ENCODE data around the gene GLO1.

Gene GLO1

DNA sequence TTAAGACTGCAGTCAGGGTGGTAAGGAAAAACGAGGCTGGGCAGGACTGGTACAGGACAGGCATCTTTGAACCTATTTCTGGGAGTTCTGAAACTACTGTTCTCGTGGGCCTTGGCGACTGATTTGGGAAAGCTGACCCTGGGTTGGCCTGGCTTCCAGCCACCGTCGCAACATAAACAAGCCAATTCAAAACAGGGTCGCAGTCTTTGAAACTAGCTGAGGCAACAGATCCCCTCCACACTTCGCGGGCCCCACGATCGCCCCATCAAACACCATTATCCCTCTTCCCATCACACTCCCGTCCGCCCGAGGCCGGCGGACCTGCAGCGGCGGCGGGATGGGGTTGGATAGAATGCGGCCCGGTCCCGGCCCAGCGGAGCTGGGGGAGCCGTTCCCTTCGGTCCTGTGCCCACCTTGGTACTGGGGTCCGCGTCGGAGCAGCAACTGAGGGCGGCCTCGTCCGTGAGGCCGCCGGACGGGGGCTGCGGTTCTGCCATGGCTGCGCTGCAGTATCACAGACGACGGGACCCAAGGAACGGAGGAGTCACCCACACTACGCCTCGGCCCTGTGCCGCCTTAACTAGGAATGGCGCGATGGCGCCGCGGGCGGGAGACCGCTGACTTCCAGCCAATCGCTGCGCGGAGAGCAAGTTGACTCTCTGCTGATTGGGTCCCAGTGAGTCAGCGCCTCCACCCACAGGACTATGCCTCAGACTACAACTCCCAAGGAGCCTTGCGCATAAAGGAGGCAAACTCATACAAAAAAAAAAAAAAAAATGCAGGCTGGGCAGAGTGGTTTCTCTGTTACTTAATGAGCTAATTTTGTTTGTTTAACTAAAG lies at the start of gene GLO1:
TSS of gene GLO1 (minus strand) at position 588 of the 840 bp plus-strand sequence. CDS start at position 497, 91 bp downstream.
- DNase-seq = peak; percentile 66 to 99 (median 96)

DNA sequence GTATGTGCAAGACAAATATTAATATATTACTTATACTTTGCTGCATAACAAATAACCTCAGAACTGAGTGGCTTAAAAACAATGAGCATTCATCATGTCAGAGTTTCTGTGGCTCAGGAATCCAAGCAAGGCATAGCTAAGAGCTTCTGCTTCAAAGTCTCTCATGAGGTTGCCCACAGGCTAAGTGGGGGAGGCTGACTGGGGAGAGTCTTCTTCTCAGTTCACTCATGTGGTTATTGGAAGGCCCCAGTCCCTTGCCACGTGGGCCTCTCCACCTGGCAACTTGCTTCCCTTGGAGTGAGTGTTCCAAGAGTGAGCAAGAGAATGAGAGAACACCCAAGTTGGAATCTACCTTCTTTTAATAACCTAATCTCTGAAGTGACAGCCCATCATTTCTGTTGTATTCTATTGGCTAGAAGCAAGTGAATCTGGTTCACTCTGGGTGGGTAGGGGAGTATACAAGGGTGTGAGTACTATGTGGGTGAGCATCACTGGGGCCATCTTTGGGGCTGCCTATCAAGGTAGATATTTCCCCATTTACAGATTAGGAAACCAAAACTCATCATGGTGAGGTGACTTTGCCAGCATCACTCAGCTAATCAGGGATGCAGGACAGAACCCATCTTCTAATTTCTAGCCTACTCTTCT lies 48.1 kb upstream of the GLO1 start:
- DNase-seq = no peak

DNA sequence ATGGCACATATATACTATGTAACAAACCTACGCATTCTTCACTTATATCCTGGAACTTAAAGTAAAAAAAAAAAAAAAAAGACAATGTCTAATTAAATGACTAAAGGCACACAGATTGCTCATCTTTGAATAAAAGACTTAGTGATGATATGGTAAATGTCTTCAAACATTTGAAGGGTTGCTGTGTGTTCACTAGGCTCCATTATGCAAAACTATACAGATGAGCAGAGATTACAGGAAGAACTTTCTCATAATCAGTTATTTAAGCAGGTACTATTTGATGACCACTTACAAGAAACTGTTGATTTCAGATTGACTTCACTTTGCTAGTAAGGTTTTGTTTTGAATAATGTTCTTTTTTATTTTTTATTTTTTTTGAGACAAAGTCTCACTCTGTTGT lies 46.5 kb upstream of the GLO1 start:
- no peak for DNase-seq

DNA sequence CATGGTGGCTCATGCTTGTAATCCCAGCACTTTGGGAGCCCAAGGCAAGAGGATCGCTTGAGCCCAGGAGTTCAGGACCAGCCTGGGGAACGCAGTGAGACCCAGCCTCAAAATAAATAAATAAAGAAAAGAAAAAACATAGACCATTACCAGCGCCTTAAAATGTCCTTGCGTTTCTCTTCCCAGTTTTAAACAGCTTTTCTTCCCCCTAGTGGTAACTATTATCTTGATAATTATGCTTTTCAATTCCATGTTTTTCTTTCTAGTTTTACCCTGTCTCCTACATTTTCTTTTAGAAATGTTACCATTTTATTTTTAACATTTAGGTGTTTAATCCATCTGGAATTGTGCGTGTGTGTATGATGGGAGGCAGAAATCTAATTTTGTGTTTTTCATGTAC lies 36.6 kb upstream of the GLO1 start:
- no peak for DNase-seq

DNA sequence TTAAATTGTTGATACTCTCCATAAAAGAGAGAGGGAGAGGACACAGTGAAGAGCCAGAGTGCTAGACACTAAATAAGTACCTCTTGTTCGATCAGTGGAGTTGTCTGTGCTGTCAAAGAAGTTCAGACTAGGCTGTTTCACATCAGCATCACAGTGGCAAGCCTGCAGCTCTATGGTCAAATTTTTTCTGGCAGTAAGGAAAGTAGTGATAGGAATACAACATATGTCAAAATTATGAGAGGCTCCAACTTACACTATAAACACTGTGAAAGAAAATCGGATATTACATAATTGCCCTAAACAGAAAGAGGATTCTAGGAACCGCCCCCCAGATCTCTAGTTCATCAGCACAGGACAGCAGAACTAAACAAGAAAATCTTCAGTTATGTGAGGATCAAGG lies 35.3 kb upstream of the GLO1 start:
- no peak for DNase-seq

DNA sequence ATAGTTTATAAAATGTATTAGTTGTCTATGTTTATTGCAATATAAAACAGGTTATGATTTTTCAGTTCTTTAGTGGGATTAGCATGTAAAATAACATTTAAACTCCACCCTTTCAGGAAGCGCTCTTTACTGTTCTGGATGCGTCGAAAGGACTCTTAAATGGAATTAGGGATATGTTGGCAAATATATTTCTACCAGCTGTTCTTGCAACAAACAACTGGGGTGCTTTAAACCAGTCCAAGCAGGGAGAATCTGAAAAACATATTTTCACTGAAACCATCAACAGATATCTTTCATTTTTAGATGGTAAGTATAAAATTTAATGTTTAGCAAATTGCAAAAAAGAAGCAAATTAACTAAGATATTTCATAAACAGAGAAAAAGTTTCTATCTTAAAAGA lies 34.0 kb upstream of the GLO1 start:
- no peak for DNase-seq

DNA sequence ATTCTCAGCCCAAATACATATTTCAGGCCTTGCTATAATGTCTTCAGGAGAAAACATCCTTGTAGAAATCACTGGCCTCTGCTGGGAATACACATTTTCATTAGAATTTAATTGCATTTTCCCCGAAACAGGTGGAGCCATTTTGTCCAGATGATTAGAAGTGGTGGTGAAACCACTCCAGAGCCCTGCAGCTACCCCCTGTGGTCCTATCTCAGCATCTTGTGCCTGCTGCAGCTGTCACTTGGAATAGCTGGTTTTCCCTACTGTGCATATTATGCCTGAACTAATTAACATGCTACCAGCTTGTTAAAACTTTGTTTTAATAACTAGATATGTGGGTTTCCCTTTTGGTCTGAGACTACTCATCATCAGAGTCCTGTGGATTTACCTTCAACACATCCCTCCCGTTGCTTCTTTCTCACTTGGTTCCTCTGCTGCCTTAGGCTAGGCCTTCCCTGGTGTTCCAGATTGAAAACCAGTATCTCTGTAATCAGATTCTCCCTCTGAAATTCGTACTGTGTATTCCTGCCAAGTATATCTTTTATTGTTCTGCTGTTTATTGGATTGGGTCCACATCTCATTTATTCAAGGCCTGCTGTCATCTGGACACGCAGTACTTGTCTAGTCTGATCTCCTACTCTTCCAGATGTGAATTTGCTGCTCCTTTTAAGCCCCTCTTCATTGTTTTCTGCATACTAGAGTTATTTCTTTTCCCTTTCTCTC lies 27.4 kb upstream of the GLO1 start:
- DNase-seq = no peak

DNA sequence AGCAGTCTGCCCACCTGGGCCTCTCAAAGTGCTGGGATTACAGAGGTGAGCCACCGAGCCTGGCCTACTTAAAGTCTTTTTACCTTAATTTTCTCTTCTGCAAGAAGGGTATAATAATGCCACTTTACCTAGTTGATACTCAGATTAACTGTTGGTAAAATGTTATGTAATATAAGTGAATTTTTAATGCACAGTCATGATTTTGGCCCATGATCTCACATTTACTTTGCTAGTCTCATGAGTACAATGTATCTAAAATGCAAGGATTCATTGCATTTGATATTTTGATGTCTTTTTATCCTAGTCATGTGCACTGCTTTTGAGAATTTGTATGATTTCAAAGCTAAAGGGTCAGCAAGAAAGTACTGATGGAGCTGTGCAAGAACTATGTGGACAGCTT lies 25.3 kb upstream of the GLO1 start:
- no peak for DNase-seq

DNA sequence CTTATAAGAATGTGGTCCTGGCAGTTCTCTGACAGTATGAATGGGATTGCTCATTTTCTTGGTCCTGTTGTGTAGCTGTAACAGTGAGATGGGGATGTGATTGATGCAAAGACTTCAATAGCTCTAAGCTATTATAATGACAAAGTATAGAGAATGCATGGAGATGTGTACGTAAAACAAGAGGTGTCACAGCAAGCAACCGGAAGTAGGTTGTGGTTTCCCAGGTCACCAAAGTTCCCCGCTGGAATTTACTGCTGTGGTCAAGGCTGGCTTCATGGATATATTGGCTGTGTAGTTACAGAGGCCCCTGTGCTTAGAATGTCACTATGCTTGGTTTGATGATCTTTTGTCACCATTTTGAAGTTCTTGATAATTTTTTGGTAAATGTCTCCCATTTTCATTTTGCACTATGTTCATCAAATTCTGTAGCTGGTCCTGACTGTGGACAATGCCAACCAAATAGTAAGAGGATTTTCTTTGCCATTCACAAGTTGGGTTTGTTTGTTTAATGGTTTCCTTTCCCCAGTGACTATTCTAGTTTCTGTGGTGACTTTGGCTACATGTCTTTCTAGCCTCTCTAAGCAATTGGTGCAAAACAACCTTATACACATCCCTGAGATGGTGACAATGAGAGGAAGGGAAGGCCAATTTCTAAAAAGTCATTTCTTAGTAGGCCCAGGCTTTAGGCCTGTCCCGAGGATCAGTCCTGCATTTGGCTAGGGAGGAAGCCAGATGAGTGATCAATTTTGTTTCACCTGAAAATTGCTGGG lies 22.7 kb upstream of the GLO1 start:
- DNase-seq = no peak

DNA sequence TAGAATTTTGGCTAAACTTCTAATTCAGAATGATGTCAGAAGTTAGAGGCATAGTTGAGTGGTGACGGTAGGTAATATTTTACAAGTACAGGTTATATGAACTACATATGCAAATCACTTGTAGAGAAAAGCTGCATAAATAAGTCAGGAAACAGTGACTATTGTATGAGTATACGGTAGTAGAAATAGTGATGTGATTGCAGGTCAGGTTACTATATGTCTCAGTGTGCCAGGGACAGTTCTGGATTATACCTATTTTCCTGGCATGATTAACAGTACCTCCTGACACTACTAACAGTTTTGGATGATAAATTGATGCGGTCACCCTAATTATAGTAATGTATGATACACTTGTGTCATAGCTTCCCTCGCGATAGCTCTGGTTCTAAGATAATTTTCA lies 21.4 kb upstream of the GLO1 start:
- no peak for DNase-seq

DNA sequence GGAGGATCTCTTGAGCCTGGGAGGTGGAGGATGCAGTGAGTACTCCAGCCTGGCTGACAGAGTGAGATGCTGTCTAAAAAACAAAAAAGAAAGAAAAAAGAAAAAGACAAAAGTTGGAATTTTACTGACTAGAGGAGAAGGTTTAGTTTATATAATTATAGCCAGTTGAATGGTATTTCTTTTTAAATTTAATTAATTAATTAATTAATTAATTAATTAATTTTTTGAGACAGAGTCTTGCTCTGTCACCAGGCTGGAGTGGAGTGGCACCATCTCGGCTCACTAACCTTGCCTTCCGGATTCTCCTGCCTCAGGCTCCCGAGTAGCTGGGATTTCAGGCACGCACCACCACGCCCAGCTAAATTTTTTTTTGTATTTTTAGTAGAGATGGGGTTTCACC lies 20.8 kb upstream of the GLO1 start:
- no peak for DNase-seq

DNA sequence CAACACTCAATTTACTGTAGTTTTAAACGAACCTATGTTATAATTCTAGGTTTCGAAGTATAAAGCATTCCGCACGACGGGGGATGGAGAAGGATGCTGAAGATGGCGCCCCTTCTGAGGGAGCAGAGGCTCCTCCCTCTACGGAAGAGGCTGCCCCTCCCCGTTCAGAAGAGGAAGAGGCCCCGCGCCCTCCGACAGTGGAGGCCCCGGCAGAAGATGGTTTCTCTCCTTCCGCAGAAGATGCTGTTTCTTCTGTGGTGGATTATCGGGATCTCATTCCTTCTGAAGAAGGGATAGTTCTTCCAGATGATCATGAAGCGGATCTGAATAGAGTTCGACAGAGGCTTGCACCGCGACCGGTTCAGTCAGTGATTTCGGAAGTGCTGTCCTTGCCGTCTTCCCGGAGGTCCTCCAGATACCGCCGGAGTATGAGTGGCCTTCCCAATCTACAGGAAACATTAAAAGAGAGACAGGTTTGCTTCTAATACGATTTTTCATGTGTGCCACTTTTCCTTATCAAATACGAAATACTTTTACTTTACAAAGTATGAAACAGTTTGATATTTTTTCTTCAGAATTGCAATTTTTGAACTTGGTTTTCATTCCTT lies 19.9 kb upstream of the GLO1 start:
- no peak for DNase-seq

DNA sequence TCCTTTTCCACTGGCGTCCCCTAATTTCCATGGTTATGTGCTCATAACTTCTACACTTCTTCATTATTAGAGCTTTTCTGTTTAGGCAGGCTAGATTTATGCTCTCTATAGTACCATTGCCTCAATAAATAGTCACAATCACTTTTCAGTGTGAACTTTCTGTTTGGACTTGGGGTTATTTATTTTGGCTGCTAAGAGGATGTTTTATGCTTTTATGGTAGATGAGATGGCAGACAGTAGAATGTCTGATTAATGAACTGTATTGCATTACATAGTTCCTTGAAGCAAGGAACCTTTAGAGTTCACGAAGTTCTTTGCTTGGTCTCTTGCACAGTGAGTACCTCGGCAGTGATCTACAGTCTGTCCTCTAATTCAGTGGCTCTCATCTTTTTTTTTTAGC lies 19.1 kb upstream of the GLO1 start:
- no peak for DNase-seq

DNA sequence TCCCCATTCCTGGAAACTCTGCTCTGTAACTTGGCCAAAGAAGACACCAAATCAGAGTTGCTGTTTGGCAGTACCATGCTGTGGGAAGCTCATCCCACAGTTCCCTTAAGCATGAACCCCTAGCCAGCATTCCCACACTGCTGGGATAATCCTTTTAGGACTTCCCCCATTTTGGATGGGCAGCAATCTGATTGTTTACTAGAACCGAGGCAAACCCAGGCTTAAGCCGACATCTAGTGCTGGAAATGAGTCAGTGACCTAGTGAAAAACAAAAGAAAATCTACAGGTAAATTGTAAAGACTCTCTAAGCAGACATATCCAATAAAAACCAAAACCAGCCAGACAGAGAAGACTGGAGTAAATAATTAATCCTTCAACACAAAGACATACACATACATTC lies 17.4 kb upstream of the GLO1 start:
- no peak for DNase-seq

DNA sequence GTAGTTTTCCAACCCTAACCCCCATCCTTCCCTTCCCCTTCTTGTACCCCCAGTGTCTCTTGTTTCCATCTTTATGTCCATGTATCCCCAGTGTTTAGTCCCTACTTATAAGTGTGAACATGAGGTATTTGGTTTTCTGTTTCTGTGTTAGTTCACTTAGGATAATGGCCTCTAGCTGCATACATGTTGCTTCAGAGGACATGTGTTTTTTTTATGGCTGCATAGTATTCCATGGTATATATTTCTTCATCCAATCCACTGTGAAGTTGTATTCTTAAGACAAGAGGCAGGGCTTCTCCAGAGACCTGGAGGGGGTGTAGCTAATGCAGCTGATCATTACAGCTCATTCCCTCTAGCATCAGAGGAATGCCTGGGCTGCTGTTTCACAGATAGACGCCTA lies 16.4 kb upstream of the GLO1 start:
- DNase-seq = no peak

DNA sequence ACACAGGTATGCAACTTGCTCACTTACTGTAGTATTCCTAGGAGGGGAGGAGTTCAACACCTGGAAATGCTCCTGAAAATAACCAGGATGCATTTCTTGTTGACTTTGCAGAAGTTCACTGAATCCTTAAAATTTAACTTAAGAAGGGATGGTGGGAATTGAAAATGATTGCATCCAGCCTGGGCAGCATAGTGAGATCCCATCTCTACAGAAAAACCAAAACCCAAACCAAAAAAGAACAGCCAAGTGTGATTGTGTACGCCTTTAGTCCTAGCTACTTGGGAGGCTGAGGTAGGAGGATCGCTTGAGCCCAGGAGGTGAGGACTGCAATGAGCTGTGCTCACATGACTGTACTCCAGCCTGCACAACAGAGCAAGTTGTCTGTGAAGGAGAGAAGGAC lies 13.9 kb upstream of the GLO1 start:
- DNase-seq = no peak

DNA sequence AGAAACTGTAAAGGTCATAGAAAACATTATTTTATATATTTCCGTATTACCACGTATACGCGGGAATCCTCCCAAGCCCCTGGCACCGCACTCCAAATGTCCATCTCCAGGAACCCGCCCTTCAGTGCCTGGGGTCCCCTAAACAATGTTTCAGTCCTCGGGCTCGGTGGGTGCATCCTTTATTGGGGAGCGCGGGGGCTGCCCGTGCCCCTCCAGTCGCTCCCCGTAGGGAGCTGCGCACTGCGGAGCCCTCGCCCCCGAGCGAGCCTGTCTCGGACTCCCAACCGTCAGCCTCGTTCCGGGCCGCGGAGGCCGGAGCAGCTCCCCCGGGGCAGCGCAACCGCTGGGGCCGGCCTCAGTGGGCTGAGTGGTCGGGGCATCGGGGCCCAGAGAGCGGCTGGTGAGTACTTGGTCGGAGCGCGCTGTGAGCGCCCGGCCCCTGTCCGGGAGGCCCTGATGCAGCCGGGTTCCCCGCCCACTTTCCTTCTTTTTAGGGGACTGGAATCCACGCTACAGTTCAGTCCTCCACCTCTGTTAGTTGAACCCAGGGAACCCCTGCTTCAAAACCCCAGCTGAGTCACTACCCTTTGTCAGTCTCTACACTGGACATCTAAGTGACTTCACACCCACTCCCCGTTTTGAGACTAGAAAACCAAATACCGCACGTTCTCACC lies 12.2 kb upstream of the GLO1 start, which contains the start of gene DNAH8:
TSS of gene DNAH8 (plus strand) at position 296 of the 674 bp plus-strand sequence. CDS start 7,499 bp downstream, outside the sequence.
- DNase-seq = no peak

DNA sequence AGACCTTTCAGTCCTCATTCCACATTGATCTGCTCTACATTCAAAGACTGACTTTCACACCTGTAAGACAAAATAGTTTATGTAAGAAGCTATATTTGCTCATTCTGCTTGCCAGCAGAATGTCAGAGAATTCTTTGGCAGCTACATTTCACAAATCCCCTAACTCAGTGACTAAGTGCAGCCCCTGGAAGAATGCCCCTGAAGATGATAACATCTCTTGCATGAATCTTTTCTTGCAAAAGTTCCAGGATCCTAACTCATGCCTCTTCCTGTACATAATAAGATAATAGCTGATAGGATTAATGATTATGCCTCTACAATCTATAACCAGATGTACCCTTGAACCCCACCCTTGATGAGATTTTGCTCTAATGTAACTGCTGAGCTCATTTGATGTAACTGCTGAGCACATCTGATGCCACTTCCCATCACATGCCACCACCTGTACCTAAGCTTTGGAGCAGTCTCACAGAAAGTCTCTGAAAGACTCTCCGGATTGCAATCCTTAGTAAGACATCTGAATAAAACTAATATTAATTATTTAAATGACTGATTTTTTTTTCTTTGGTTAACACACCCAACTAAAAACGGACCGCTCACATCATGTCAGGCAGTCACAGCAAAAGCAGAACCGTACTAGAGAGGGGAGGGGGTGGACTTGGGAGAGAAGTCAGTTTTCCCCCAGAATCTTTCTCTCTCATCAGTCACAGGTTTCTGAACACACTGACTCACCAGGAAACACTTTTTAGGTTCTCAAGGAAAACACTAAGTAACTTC lies 11.5 kb upstream of the GLO1 start:
- no peak for DNase-seq

DNA sequence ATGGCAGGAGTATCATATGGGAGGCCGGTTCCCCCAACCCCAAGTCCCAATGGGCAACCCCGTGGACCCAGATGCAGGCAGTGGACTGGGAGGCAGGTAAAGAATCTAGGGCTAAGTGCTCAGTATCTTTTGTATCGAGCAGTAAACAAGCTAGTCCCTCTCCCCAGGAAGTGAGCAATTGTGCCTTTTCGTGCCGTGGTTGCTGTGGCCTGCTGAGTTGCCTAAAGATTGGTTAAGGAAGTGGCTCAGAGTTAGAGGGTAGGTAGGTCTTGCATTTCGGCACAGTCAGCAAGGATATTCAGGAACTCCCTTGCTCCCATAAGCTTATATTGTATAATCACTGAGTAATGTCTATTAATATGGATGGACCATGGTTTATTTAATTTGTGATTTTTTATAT lies 10.9 kb upstream of the GLO1 start:
- no peak for DNase-seq

DNA sequence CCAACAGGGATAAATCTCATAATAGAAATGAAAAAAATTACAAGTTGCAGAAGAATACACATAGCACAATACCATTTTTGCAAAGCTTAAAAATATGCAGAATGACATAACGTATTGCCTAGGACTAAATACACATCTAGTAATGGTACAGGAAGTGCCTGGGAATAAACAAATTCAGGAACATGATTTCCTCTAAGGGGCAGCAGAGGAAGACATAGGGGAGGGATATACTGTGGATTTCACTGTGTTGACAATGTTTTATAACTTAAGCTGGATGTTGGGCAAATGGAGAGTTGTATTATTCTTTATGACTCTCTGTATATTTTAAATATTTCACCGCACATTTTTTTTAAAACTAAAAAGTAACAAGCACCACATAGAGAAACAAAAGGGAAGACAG lies 5.6 kb upstream of the GLO1 start:
- no peak for DNase-seq
